NCI-H146 treated with DMSO at 0.1 percent for 48 hours (cell line): ENCODE data around the gene HYDIN.
A peak's percentile ranks its signal among the peaks of the same experiment; 100 is the strongest.

ENCODE experiments used
- DNase-seq: peaks from one replicate; lab custom pipeline; 2025; ENCODE audit not compliant: unreplicated experiment; lab: John Stamatoyannopoulos, UW

Gene HYDIN

GRCh38 chr16:70769131-70769530 lies 461.4 kb downstream of the HYDIN start:
- DNase-seq, result no peak

GRCh38 chr16:70768203-70768580 lies 462.3 kb downstream of the HYDIN start:
- no peak for DNase-seq

- DNase-seq, result no peak
Measured at GRCh38 chr16:70767377-70768202, 462.9 kb downstream of the HYDIN start.

- no peak for DNase-seq
Measured at GRCh38 chr16:70766658-70767057, 463.9 kb downstream of the HYDIN start.

GRCh38 chr16:70766176-70766575 lies 464.3 kb downstream of the HYDIN start:
- no peak for DNase-seq

- no peak for DNase-seq
Measured at GRCh38 chr16:70765491-70765890, 465.0 kb downstream of the HYDIN start.

GRCh38 chr16:70764632-70765031 lies 465.9 kb downstream of the HYDIN start:
- DNase-seq, result no peak

- DNase-seq, result no peak
Measured at GRCh38 chr16:70760221-70760620, 470.3 kb downstream of the HYDIN start.

GRCh38 chr16:70759666-70760065 lies 470.9 kb downstream of the HYDIN start:
- DNase-seq, result no peak

GRCh38 chr16:70758786-70759185 lies 471.7 kb downstream of the HYDIN start:
- DNase-seq, result peak; percentile 5
